Hematopoietic multipotent progenitor cell treated with erythropoietin and hydrocortisone succinate and interleukin-3 and kit ligand, for 8 days (in vitro differentiated cells): ENCODE results near the gene SLC35F3.

Source experiments
- DNase-seq: peaks from one replicate; pipeline ENCODE4 v3.0.0-alpha.2; 2015

SLC35F3 gene

DNA sequence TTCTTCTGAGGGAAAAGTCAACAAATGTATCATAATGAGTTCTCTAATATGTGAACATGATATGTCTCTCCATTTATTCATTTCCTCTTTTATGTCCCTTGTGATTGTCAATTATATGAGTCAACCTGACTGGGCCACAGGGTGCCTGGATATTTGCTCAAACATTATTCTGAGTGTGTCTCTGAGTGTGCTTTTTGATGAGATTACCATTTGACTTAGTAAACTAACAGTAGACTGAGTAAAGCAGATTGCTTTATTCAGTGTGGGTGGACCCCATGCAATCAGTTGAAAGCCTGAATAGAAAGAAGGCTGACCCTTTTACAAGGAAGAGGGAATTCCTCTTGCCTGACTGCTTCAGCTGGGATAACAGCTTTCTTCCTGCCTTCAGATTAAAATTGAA lies 142.6 kb downstream of the SLC35F3 start:
- no peak for DNase-seq

GRCh38 chr1:234062166-234062565 lies 157.7 kb downstream of the SLC35F3 start:
- no peak for DNase-seq

DNA sequence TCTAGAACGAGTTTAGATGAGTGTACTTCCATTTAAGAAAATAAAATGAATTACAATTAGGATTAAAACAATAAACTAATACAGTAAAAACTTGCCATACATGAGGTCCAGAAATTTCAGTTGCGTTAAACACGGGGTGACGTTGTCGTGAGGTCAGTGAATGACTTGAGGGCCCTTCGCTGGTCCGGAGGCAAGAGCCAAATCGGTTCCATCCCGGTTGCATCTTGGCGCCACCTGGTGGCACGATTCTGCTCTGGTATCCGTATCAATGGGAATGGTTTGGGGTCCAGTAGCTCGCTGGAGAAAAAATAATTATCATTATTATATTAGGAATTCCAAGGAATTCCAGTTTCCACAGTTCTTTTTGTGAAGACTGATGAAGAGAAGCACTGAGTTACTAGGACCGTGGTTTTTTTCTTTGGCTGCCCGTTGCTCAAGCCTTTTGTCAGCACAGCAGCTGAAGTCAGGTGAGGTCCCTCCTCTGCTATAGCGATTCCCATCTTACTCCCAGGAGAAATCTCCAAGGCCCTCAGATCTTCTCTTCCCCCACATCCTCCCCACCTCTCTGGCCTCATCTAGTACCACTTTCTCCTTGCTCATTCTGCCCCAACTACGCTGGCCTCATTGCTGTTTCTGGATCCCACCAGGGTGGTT lies 161.4 kb downstream of the SLC35F3 start:
- peak; percentile 68 for DNase-seq

DNA sequence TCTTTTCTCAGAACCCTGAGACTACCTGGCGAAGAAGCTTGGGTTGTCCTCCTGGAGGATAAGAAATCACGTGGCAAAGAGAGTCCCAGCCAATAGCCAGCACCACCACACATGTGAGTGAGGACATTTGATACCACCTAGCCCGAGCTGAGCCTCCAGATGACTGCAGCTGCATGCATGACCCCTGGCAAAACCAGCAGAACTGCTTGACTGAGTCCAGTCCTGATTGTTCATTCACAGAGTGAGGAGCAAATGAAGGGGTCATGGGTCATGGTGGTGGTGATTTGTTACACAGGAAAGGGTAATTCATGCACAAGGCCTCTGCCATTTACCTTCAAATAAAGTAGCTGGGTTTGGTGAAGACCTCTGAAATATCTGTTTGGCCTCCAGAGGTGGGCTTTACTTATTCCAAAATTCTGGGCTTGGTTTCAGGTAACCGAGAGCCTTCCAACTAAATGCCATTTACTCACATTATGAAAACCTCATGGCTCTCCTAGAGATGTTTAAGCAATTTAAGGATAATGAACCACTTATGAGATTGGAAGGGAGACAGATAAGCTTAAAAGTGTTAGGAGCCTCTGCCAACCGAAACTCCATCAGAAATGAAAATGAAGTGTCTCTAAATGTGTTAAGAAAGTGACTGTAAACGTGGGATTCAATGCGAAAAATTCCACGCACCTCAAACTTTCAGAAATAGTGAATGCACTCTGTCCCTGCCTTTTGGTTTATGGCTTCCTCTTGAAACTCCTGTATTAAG lies 163.3 kb downstream of the SLC35F3 start:
- DNase-seq: no peak

DNA sequence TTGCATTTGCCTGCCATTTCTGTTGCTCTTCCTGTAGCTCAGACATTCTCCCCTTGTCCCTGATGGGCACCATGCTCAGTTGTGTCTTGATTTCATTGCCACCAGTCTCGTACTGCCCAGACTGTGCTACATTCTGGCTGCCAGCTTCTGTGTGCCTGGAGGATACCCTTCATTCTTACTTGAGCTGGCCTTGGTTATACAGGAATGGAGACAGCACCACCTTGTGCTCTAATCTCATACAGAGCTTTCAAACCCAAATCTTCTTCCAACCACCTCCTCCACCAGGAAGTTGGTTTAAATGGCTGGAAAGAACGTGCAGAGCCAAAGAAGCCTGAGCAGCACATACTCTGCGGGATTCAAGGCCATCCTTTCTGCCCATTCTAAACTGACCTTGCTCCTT lies 165.3 kb downstream of the SLC35F3 start:
- DNase-seq: no peak

DNA sequence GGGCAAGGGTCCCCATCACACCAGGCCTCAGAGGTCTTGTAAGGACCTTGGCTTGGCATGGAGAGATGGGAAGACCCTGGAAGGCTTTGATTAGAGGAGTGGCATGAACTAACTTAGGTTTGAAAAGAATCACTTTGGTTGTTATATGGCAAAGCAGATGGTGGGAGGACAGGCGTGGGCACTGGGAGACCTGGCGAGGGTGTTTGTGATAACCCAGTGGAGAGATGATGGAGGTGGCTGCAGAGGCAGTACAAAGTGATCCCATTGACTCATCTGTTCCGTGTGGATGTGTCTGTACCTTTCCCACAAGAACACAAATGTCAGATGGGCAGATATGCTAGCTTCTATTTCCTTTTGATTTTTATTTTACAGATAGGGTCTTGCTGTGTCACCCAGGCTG lies 168.3 kb downstream of the SLC35F3 start:
- DNase-seq: no peak

GRCh38 chr1:234078143-234078542 lies 173.7 kb downstream of the SLC35F3 start:
- DNase-seq: no peak

- no peak for DNase-seq
Observed at GRCh38 chr1:234079896-234080295, 175.4 kb downstream of the SLC35F3 start.

DNA sequence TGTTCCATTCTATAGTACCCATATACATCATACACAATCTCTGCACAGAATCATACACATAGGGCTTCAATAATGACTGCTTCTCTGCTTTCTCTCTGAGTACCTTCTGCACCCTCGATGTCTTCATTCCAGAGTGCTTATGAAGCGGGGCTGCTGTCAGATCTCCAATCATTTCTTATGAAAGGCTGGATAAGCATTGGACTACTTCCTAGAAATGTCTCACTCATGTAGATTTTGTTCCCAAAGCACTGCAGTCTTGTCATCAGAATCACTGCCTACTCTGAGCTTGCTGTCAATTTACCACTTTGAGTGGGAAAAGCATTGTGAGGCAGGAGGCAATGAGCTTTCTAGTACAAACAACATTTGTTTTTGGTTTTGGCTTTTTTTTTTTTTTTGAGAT lies 179.0 kb downstream of the SLC35F3 start:
- DNase-seq: no peak

DNA sequence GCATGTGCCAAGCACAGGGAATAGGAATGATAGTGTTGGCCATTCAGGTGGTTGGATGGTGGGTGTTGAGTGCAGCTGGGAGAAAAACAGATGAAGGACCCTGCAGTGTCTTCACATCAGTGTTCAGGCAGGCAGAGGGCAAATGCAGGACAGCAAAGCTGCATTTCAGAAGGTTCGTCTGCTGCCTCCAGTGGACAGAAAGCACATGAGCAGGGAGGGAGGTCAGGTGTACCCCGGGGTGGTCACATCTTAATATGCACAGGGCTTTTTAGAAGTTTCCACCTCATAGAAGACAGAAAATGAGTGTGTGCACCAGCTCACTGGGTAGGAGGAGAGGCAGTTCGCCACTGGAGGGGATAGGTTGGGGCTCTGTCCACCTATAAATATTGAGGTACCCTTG lies 184.9 kb downstream of the SLC35F3 start:
- no peak for DNase-seq

DNA sequence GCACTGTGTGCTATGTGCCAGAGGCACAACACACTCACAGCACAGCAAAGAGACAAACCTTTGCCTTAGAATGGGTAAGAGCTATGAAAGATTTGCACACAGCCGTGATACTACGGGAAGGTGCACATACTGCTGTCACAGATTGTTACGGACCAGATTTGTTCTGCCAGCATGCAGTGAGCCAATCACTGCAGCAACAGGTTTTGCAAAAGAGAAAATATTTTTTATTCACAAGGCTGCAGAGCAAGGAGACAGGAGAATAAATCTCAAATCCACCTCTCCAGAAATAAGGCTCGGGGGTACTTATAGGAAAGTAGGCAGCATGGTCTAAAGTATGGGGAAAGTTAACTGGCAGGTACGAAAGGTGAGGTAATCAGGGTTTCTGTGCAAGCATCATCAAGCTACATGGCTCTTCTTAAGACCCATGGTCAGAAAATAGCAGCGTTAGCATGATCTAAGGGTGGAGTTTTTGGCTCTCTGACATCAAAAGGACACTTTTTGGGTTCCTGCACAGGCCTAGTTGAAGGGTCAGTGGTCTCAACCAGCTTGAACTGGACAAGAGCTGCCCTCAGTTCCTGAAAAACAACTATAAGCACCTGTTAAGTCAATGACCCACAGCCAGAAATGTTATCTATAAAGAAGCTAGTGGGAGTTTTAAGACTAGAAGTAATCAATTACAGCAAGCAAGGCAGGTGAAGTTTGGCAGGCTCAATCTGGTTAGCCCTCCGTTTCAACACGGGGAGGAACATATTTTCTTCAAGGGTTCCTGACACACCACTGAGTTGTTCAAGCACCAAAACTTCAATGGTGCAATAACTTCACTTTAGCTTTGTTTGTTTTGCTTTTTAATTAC lies 186.0 kb downstream of the SLC35F3 start:
- DNase-seq: no peak

DNA sequence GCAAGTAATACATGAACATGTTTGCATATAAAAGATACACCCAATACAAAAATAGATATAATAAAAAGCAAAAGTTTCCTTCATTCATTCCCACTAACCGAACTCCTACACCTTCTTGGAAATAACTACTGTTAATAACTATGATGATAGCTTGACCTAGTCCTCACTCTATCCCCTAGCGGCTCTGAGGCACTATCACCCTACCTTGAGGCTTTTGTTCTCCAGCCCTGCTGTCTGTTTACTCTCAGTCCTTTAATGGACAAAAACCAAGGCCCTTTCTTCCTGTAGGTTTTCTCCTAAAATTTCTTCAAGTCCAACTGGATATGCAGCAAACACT lies 186.6 kb downstream of the SLC35F3 start:
- no peak for DNase-seq

- no peak for DNase-seq
Observed at GRCh38 chr1:234091876-234092275, 187.4 kb downstream of the SLC35F3 start.

DNA sequence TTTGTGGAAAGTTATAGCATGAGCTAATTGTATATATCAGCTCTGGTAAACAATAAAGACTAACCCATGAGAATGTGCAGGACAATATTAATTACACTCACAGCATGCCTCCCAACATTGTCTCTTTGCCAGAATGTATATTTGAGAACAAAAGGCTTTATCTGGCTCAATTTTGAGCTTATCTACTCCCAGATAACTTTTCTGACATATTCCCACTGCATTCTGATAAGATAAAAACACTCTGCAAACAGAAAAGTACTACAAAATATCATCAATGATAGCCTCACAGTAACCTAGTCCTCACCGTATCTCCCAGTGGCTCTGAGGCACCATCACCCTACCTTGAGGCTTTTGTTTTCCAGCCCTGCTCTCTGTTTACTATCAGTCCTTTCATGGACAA lies 188.6 kb downstream of the SLC35F3 start:
- no peak for DNase-seq

DNA sequence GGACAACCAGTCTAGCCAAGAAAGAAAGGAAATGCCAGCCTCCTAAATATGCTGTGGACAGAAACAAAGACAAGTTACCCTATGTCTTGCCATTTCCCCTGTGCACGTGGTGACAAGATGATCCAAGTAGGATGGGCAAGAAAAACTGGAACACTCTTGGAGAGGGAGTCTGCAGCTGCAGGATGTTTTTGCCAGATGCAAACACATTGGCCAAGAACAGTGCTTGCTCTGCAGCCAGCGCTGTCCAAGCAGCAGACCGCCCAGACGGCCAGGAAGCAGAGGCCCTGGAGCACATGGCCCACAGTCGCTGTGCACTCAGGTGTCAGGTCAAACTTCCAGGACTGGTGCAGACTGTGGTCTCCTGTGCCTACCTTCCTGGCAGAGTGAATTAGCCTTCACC lies 189.3 kb downstream of the SLC35F3 start:
- no peak for DNase-seq

- DNase-seq: no peak
Observed at GRCh38 chr1:234094172-234094571, 189.7 kb downstream of the SLC35F3 start.

- DNase-seq: no peak
Observed at GRCh38 chr1:234096161-234096770, 191.8 kb downstream of the SLC35F3 start.

DNA sequence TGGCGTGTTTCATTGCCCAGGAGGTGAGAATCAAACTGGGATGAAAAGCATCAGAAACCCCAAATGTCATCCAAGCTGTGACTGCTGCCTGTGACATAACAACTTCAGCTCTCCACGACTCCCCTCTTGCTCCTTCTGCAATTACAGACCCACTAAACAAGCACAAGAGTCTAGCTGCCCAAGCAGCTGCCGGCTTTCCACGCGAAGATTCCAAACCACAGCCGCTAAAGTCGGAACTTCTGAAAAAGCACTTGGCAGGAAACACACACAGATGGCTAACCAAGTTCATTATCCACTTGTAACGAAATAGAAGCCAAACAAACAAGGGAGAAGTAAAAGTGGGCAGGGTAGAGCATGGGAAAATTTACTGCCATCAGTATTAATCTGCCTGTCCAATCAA lies 198.1 kb downstream of the SLC35F3 start:
- no peak for DNase-seq

- DNase-seq: no peak
Observed at GRCh38 chr1:234103198-234103597, 198.7 kb downstream of the SLC35F3 start.

- peak; percentile 8 for DNase-seq
Observed at GRCh38 chr1:234106032-234106431, 201.6 kb downstream of the SLC35F3 start.

DNA sequence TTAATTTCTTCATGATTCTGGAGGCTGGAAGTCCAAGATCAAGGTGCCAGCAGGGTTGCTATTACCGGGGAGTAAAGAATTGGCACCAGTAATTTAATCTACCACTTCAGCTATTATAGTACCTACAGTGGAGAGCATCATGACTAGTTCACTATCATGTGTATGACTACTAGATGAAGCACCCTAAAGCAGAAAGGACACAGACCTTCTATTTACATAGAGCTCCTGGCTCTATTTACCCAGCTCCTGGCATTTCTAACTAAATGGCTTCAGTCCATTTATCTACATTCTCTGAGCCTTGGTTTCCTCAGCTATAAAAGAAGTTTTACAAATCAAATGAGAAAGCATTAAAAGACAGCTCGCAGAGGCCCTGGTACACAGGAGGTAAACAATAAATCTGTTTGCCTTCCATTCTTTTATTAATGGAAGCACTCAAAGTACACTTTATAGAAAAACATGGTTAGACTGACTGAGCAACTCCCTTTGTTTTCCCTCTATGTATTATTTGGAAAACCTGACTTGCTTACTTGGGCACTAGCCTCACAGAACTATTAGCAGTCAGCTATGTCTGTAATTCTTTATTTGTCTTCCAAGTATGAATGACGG lies 203.0 kb downstream of the SLC35F3 start:
- DNase-seq: no peak

GRCh38 chr1:234108921-234109320 lies 204.4 kb downstream of the SLC35F3 start:
- DNase-seq: no peak

DNA sequence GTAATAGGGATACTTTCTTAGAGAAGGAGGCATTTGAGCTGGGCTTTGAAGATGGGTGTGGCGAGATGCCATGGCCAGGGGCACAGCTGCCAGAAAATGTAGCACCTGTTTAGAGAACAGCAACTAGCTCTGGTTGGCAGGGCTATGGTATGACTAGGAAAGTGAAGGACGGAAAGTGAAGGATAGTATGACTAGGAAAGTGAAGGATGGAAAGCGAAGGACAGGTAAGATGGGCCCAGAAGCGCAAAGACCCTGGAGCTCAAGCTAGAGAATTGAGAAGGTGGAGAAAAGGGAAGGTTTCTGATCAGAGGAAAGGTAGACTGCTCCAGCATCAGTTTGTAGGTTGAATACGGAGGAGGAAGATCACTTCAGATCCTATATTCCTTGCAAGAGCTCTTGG lies 205.4 kb downstream of the SLC35F3 start:
- DNase-seq: no peak
